MM.1S (cell line): ENCODE data around the gene ARF3.

Experiments used
- DNase-seq: peaks from one replicate; pipeline ENCODE4 v3.0.0-alpha.2; 2015
- H2AFZ ChIP-seq: fragments of 300-600 bp; sonication (generic); 2 replicates; pipeline ENCODE4 v1.6.0; 2016; ENCODE audit warnings: antibody characterized with exemption, low read length
- H3F3A ChIP-seq: fragments of 300-600 bp; sonication (generic); 2 replicates; pipeline ENCODE4 v1.6.1; 2016; ENCODE audit warnings: mild to moderate bottlenecking, antibody characterized with exemption, low read length, moderate library complexity, mixed read lengths; ENCODE audit not compliant: insufficient read depth
- H3K27ac ChIP-seq: fragments of 300-600 bp; sonication (generic); 2 replicates; pipeline ENCODE4 v1.5.1; 2016; ENCODE audit warnings: mild to moderate bottlenecking, low read length
- H3K27me3 ChIP-seq: fragments of 300-600 bp; sonication (generic); replicated peaks from 2 replicates; pipeline ENCODE4 v1.6.0; 2016; ENCODE audit warnings: low read length; ENCODE audit not compliant: insufficient read depth
- H3K36me3 ChIP-seq: fragments of 300-600 bp; sonication (generic); replicated peaks from 2 replicates; pipeline ENCODE4 v1.6.1; 2016; ENCODE audit warnings: mild to moderate bottlenecking, low read length, mixed read lengths; ENCODE audit not compliant: insufficient read depth
- H3K4me1 ChIP-seq: fragments of 300-600 bp; sonication (generic); 2 replicates; pipeline ENCODE4 v1.6.1; 2016; ENCODE audit warnings: low read length, mixed read lengths
- H3K4me2 ChIP-seq: fragments of 300-600 bp; sonication (generic); 2 replicates; pipeline ENCODE4 v1.6.0; 2016; ENCODE audit warnings: low read depth, low read length
- H3K4me3 ChIP-seq: fragments of 300-600 bp; sonication (generic); 2 replicates; pipeline ENCODE4 v1.5.1; 2016; ENCODE audit warnings: low read length, mixed read lengths
- H3K79me2 ChIP-seq: fragments of 300-600 bp; sonication (generic); 2 replicates; pipeline ENCODE4 v1.6.1; 2016; ENCODE audit warnings: mixed run types, low read length, mixed read lengths
- H3K9ac ChIP-seq: fragments of 300-600 bp; sonication (generic); 2 replicates; pipeline ENCODE4 v1.6.1; 2016; ENCODE audit warnings: low read length, mixed read lengths
- H3K9me2 ChIP-seq: fragments of 300-600 bp; sonication (generic); replicated peaks from 2 replicates; pipeline ENCODE4 v1.6.1; 2016; ENCODE audit warnings: mild to moderate bottlenecking, low read length, mixed read lengths; ENCODE audit not compliant: insufficient read depth
- H3K9me3 ChIP-seq: fragments of 300-600 bp; sonication (generic); replicated peaks from 2 replicates; pipeline ENCODE4 v1.6.1; 2016; ENCODE audit warnings: mild to moderate bottlenecking, low read length, mixed read lengths; ENCODE audit not compliant: insufficient read depth
- H4K20me1 ChIP-seq: fragments of 300-600 bp; sonication (generic); 2 replicates; pipeline ENCODE4 v1.6.1; 2016; ENCODE audit warnings: mild to moderate bottlenecking, low read length, moderate library complexity, mixed read lengths; ENCODE audit not compliant: insufficient read depth
- CTCF ChIP-seq: fragments of 300-600 bp; sonication (generic); IDR thresholded peaks from 2 replicates; pipeline ENCODE4 v1.5.1; 2016; ENCODE audit warnings: antibody characterized with exemption, low read length, mixed read lengths
- EZH2 ChIP-seq: fragments of 300-600 bp; sonication (generic); optimal IDR thresholded peaks from 2 replicates; pipeline ENCODE3; 2017; ENCODE audit warnings: low read depth, mild to moderate bottlenecking, antibody characterized with exemption, low read length, mixed read lengths
- EZH2phosphoT487 ChIP-seq: fragments of 300-600 bp; sonication (generic); IDR thresholded peaks from 2 replicates; pipeline ENCODE4 v1.6.1; 2018; ENCODE audit warnings: antibody characterized with exemption, low read length

Gene ARF3

GRCh38 chr12:48901278-48901677 lies 56.0 kb downstream of the ARF3 start:
- no peak overlapping the region for H2AFZ ChIP-seq
- H3K4me1 ChIP-seq: no peaks in the 10 kb centered on the region
- H4K20me1 ChIP-seq: no peaks in the 10 kb centered on the region
- H3K9me3 ChIP-seq: no peaks in the 10 kb centered on the region
- H3F3A ChIP-seq: no peaks in the 10 kb centered on the region
- no peaks in the 10 kb centered on the region for H3K79me2 ChIP-seq
- H3K36me3 ChIP-seq: no peaks in the 10 kb centered on the region
- H3K27ac ChIP-seq: no peak overlapping the region
- H3K9ac ChIP-seq: no peak overlapping the region
- H3K4me2 ChIP-seq: no peak overlapping the region
- H3K27me3 ChIP-seq: peaks cover 14% of the 10 kb centered on the region; the same call in 1 of the 2 replicates
- no peaks in the 10 kb centered on the region for H3K9me2 ChIP-seq
- no peak for TF ChIP-seq CTCF
- no peak for TF ChIP-seq EZH2
- TF ChIP-seq EZH2phosphoT487: no peak
- no peak overlapping the region for H3K4me3 ChIP-seq
- DNase-seq: peak; percentile 15

- no peak for DNase-seq
- TF ChIP-seq EZH2phosphoT487 (no peak), EZH2 (no peak), CTCF (no peak)
Measured at GRCh38 chr12:48899651-48900050, 57.6 kb downstream of the ARF3 start.

GRCh38 chr12:48894271-48894670 lies 63.0 kb downstream of the ARF3 start:
- Histone ChIP-seq H3K9me3 (no peaks in the 10 kb centered on the region), H3K27me3 (peaks cover 12% of the 10 kb centered on the region), H3K36me3 (no peaks in the 10 kb centered on the region), H3K4me1 (0 out of 2 replicates have a peak, but pooled peaks cover 3% of the 10 kb centered on the region), H3K27ac (no peak overlapping the region), H2AFZ (no peak overlapping the region), H3K4me3 (no peak overlapping the region), H4K20me1 (no peaks in the 10 kb centered on the region), H3K9ac (no peak overlapping the region), H3K79me2 (no peaks in the 10 kb centered on the region), H3K4me2 (no peak overlapping the region), H3F3A (no peaks in the 10 kb centered on the region), H3K9me2 (no peaks in the 10 kb centered on the region)
- no peak for TF ChIP-seq EZH2
- no peak for TF ChIP-seq EZH2phosphoT487
- no peak for TF ChIP-seq CTCF
- no peak for DNase-seq

More at GRCh38 chr12:48899651-48900050, 57.6 kb downstream of the ARF3 start:
- Histone ChIP-seq H3K9me3 (no peaks in the 10 kb centered on the region), H3F3A (no peaks in the 10 kb centered on the region), H4K20me1 (no peaks in the 10 kb centered on the region), H2AFZ (no peak overlapping the region), H3K4me1 (no peaks in the 10 kb centered on the region), H3K79me2 (no peaks in the 10 kb centered on the region), H3K4me2 (no peak overlapping the region), H3K9me2 (no peaks in the 10 kb centered on the region), H3K27ac (no peak overlapping the region), H3K27me3 (peaks cover 4% of the 10 kb centered on the region; the same call in 1 of the 2 replicates), H3K4me3 (no peak overlapping the region), H3K36me3 (no peaks in the 10 kb centered on the region), H3K9ac (no peak overlapping the region)
